SKM-1 treated with dmso at 0.1 percent for 144 hours (cell line): ENCODE data around the gene STIM2.

Experiments
- DNase-seq: peaks from one replicate; lab custom pipeline; 2025; ENCODE audit not compliant: unreplicated experiment; lab: John Stamatoyannopoulos, UW

STIM2 gene

DNA sequence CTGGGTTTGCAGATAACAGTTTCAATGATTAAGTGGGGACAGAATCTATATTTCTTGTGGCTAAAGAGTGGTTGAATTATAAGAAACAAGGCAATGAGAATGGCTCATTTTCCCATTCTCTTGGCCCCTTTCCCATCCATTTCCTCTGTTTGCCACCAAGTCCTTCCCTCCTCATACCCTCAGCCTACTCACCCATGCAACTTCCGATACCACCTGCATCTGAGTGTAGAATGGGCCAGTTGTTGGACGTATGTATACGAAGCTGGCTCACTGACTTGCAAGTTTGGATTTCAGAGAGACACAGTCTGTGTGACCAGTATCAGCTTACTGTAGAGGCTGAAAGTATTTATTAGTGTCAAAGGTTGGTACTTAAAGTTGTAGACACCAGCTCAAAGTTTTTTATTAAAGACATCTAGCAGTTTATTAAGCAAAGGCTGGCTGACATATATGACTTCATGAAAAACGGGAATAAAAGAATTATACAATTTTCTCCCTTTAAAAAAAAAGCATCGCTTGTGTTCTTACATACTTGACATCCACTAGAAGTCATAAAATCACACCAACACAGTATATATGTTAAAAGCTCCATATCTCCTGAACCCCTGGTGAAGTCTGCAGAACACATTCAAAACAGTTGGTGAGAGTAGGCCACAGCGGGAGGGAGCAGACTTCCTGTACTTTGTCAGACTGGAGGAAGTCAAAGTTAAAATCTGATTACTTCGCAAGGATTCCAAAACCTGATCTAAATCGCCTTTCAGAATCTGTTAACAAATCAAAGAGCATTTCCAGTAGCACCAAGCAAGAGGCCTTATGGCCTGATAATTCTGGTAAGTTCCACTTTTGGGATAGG lies 22.4 kb upstream of the STIM2 start:
- DNase-seq: no peak

DNA sequence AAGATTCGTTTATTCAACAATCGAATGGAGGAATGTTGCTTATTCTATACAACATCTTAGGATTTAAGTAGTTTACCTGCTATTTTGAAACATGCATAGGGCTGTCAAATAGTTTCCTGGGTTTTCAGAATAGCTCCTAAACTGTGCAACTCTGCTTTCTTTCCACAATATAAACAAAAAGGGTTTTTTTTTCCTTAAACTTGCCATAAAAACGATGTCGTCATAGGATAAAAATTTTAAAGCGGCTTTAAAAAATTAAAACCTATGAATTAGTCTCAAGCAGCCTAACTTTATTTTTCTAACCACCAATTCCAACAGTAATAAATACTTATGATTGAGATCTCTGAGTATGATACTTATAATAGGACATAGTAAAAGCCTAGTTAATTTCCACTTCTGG lies 21.6 kb upstream of the STIM2 start:
- no peak for DNase-seq

DNA sequence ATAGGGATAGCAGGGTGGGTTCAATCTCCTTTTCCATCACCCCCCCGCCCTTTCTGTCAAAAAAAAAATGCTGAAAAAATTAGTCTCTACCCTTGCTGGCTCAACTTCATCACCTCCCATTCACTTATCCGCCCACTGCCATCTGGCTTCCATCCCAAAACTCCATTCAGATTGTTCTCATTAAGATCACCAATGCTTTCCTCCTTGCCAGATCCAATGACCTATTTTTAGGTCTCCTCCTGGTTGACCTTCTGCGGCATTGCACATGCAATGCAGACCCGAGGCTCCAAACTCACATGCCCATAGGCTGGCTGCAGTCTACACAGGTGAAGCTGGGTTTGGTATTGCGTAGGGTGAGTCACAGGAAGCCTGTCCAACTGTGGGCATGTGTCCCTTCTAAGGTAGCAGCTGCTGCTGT lies 21.1 kb upstream of the STIM2 start:
- DNase-seq: no peak

DNA sequence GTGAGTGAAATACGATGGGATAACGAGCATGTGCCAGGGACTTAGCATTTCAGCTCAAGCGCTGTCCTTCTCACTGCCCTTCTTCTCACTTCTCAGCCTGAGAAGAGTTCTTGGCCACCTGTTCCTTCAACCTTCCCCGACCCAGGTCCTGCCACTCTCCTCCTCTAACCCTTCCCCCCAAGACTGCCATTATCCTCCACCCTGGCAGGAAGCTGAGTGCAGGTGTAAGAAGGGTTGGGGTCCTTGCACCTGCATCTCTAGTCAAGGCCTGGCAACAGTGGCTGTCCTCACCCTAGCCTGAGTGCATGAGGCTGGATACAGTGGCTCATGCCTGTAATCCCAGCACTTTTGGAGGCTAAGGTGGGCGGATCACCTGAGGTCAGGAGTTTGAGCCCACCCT lies 19.9 kb upstream of the STIM2 start:
- DNase-seq: no peak

DNA sequence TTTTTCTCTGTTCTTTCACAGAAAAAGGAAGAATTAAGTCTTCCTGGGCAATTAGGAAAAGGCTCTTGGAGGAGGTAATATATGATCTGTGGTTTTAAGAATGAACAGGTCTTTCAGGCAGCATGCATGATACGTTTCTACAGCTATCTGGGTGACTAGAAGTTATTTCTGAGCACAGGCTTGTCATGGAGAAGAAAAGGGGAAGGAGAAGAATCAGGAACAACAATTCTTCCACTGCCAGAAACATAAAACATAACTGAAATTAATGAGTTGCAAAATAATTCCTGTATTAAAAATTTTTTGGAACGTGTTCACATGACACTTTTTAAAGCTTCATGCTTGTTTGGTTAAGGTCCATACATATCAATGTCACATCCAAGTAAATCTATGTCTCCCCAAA lies 17.7 kb upstream of the STIM2 start:
- peak; percentile 43 for DNase-seq

DNA sequence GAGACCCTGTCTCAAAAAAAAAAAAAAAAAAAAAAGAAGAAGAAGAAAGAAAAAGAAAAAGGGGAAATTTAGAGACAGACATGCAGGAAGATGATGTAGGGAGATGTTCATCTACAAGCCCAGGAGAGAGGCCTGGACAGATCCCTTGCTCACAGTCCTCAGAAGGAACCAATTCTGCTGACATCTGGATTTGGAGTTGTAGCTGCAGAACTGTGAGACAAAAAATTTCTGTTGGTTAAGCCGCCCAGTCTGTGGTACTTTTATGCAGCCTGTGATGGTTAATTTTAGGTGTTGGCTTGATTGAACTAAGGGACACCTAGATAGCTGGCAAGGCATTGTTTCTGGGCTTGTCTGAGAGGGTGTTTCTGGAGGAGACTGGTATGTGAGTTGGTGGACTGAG lies 10.1 kb upstream of the STIM2 start:
- no peak for DNase-seq

DNA sequence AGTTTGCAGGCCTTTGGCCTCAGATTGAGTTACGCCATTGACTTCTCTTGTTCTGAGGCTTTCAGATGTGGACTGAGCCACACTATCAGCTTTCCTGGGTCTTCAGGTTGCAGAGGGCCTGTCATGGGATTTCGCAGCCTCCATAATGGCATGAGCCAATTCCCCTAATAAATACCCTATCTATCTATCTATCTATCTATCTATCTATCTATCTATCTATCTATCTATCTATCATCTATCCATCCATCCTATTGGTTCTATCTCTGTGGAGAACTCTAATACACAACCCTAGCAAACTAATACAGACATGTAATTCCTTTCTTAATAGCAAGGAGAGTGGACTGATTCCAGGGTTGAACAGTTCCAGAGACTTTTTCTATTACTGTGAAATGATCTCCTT lies 9.5 kb upstream of the STIM2 start:
- DNase-seq: no peak

DNA sequence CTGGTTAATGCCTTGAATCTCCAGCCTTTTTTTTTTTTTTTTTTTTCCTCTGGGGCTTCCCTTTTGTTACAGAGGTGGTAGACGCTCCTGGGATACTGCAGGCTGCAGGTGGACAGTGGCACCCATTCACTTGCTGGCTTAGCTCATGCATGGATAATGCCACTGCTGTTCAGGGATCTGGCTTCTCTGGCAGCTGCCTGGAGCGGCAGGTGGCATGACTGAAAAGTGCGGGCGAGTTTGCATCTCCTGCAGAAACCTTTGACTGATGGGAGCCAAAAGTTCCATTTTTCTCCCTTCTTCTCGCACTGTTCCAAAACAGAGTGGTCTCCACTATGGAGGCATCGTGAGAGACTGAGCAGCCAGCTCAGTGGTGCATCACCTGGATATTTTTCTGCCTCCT lies 5.9 kb upstream of the STIM2 start:
- no peak for DNase-seq

DNA sequence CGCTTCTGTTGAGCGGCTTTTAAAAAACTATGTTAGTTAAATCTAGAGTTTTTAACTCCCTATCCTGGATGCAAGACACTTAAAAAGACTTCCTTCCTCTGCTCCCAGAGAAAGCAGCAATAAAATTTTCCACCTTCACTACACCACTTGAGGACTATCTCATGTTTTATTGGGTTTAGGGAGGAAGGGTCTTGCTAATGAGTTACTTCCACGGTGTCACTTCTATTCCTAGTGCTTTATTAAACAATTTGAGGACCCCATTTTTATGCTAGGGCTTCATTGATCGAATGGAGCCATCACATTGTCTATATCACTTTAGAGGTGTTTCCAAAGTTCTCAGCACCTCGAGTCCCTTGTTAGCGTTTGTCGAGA lies 3.7 kb upstream of the STIM2 start:
- DNase-seq: no peak

DNA sequence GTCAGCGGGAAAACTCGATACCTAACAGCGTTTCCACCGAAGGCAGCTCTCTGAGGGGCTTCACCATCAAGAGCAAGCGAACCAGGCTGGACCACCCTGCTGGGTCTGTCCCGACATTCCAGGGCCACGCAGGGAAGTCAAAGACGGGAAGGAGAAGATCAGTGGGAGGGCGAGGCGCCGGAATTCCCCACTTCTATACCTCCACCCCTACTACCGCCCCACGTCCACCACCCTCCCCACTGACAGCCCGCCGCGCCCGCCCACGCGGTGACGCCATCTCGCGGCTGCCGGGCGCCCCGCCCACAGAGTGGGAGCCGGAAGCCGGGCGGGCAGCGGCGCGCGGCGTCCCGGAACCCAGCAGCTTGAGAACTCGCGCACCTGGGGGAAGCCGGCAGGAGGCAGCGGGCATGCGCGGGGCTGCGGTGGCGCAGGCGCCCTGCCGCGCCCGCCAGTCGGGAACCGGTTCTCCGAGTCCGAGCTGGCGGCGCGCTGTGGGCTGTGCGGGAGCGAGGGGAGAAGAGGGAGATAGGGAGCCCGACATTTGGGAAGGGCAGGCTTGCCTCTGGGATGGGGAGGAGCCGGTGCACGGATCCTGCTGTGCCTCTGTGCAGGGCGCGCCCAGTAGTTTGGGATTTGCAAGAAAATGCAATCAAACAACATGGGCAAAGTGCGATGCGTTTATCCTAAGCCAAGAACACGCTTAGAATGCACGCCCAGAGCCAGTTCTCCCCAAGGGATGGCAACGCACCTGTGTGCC lies 3.2 kb upstream of the STIM2 start:
- DNase-seq: peak; percentile 84

DNA sequence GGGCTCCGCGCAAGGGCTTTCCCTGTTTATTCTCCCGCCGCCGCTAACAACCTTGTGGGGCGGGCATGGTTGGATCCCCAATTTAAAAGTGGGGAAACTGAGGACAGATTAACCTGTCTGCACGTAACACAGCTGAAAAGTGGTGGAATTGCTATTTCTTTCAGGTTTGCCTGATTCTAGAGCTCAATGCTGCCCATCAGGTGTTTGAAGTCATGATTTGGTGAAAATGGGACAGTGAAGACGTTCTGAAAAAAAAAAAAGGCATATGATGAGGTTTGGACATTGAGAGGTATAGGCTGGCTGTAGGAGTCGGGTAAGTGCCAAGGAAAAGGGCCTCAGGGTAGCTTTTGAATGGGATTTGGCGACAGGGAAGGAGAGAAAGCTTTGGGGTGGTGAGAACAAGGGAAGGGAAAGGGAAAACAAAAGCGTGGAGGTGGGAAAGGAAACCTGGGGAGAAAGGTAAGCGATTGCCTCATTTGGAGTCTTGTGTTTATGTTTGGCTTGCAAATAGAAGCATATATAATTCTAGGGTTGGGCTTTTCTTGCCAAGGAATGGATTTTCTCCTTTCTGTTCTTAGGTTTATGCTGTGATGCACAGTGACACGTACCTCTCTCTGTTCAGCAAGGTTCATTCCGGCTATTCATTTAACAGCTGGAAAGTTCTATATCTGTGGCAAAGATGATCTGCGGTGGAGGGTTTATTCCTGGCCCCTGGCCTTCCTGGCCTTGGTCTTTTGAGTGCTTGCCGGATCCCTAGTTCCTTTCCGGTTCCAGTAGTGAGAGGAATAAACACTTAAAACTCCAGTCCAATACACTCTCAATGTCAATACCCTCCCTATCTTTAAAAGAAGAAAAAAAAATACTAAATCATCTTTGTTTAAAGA lies 2.4 kb upstream of the STIM2 start:
- DNase-seq: no peak

DNA sequence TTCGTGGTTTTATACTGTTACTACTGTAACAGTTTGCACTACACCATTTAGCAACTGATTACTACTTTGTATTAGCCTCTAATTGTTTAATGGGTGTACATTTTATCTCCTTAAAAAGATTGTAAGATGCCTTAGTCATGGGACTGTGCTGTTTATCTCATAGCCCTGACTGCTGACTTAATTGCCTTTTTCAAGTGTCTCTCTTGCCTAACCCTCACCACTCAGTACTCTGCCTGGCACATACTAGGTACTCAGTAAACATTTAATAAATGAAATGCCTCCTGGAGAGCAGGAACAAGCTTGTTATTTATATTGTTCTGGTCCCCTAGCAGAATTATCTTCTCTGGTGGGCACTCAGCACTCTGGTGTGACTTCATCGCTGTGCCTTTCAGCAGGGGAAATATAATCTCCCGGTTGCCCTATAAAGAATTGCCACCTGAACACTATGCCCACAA lies 1.7 kb upstream of the STIM2 start:
- DNase-seq: no peak

DNA sequence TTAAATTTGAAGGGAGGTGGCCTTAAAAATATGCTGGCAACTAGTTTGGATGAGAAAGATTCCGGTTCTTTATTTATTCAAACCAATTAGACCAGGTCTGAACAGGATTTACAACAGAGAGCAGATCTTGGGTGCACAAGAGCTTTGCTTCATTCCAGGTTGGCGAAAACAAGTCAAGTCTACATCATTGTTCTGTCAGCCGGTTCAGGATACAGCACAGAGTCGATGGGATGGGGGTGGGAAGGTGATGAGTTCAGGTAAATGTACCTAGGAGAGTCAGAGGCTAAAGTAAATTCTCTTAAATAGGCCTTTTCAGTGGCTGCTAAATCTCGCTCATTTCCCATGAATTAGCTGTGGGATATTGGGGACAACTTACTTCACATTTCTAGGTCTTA lies 882 bp upstream of the STIM2 start:
- DNase-seq: no peak

DNA sequence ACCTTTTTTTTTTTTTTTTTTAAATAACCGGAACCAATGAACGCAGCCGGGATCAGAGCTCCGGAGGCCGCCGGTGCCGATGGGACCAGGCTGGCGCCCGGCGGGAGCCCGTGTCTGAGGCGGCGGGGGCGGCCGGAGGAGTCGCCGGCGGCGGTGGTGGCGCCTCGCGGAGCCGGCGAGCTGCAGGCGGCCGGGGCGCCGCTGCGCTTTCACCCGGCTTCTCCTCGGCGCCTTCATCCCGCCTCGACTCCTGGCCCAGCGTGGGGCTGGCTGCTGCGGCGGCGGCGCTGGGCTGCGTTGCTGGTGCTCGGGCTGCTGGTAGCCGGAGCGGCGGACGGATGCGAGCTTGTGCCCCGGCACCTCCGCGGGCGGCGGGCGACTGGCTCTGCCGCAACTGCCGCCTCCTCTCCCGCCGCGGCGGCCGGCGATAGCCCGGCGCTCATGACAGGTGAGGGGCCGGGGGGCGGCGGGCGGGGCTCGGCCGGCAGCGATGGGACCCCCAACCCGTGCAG lies 337 bp downstream of the STIM2 start:
- peak; percentile 72 for DNase-seq

DNA sequence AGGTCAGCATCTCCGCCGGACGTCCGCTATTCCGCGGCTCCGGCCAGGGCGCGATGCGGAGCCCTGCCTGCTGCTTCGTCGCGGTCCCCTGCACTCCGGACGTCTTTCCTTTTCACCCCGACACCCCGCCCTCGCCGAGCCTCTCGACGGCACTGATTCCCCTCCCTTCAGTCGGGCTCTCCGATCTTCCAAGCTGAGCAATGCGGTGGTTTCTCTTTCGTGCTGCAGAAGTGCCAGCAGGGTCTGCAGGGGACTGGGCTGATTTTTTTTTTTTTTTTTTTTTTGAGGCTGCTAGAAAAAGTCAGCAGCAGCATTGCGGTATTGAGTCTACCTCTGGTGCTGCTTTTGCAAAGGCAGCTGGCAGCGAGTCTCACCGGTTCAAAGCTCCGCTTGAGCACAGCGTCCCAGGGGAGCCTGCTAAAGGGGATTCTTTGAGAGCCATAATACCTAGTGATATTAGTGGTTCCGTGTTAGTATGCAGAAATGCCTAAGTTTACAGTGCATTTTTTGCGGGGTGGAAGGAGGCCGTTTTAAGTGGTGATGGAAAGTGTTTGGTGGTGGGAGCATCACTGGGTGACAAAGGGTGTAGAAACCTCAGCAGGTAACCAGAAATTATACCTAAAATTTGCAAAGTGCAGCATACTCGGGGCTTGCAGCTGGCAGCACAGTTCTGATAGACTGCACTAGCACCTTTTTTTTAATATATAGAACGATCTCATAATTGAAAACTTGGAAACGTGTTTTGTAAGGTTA lies 969 bp downstream of the STIM2 start:
- peak; percentile 72 for DNase-seq

DNA sequence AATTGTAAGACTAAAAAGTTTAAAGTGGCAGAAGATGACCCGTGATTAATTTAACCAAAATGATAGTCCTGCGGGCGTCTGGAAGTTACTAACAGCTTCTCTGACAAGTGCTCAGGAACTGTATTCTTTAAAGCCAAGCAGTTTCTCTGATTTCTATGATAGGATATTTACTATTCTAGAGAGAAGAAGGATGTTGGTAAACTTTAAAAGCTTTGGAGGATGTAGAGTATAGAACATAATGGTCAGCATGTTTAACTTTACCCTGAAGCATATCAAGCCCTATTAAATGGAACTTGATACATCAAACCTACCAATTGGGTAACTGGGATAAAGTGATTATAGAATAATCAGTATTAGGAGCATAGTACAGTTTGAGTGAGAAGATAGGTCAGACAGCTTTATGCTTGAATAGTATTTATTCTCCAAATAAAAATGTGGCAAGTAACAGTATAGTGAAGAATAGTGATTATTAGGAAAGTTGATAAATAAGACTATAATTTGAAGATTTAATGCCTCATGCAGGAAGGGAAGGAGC lies 1.8 kb downstream of the STIM2 start:
- no peak for DNase-seq

DNA sequence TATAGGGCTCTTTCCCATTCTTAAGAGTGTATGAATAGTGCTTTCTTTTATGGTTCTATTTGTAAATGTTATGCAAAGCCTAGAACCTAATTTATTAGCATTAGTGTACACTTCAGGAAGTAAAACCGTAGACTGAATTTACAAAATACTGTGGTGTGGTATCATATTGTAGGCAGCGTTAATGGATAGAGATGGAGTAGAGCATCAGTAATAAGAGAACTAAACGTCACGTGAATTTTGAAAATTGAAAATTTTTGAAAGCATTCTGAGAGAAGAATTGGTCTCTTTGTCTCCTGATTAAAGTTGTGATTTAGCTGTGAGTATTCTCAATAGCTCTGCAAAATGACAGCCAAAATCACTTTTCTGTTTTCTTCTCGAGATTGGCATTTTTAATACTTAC lies 2.9 kb downstream of the STIM2 start:
- no peak for DNase-seq

DNA sequence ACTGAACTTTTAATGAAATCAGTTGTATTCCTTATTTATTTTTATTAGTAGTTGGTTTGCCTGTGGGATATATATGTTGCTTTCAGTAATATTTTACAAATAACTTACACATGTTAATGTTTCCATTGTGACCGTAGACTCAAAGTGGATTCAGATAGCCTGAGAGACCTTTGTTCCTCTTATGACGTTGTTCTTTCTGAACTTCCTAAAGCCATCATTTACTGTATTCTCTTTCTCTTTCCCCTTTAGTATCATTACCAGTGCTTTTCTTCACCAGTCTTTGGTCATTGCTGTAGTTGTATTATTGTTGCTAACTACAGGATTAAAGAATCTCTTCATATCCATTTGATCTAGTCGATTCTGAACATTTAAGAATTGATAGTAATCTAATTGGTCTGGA lies 4.3 kb downstream of the STIM2 start:
- peak; percentile 24 for DNase-seq

DNA sequence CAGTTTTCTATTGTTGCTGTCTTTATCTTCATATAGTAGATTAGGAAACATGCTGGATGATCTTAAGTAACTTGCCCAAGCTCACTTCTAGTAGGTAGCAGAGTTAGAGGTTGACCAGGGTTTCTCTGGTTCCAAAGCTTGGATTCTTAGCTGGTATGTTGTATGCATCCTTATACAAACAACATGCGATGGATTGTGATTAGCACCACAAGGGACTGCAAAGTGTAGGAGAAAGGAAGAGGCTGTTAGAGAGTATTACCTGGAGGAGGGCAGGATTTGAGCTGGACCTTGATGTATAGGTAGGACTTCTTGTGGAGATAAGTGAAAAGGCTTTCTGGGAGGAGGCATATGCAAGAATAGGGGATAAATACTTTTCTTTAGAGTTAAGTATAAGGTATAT lies 5.6 kb downstream of the STIM2 start:
- DNase-seq: no peak

DNA sequence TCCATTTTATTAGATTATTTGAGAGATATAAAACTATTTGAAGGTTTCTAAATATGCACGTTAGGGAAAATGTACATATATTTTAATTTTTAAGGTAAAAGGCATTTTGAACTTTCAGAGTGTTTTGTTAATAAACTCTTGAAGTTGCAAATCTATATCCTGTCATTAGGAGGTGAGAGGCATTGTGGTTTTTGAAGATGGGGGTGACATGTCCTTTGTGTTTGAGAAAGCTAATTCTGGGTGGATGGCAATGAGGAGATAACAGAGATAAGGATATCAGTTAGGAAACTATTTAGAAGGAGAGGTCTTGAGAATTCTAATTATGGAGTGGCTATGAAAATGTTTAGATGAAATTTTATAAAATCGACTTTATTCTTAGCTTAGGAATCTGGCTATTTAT lies 6.1 kb downstream of the STIM2 start:
- no peak for DNase-seq
